Fibroblast of the aortic adventitia (primary cell): ENCODE results near the gene LSM14A. TPM values are rescaled to one million over a fixed set of nuclear protein-coding genes. Genes with fewer than 3 reads are reported as not detected.

Experiments
- DNase-seq: peaks from one replicate; pipeline ENCODE4 v3.0.0-alpha.2; 2010; ENCODE audit warnings: low read depth
- H3K4me3 ChIP-seq: 2 replicates; pipeline ENCODE4 v1.5.1; 2011; ENCODE audit warnings: low read depth, mild to moderate bottlenecking, control low read depth, low read length, moderate library complexity
- CTCF ChIP-seq: IDR thresholded peaks from 2 replicates; pipeline ENCODE4 v1.5.1; 2011; ENCODE audit warnings: mild to moderate bottlenecking, low read length, control low read depth, inconsistent platforms; ENCODE audit not compliant: insufficient read depth
- total RNA-seq: library from RNA; depleted of rRNA; stranded (reverse); fragments of >200 nt; gene quantifications from 2 replicates; pipeline ENCODE4 v1.2.3, GENCODE V29; 2012; ENCODE audit warnings: low replicate concordance

The LSM14A gene
- total RNA-seq, 1 donor, result 55.5 TPM

- TF ChIP-seq CTCF, result no peak
- DNase-seq, result no peak
- H3K4me3 ChIP-seq, result no peak overlapping the region
Measured at GRCh38 chr19:34186205-34186604, 13.9 kb downstream of the LSM14A start.

- no peak for DNase-seq
- no peak overlapping the region for H3K4me3 ChIP-seq
- no peak for TF ChIP-seq CTCF
Measured at GRCh38 chr19:34187011-34187410, 14.7 kb downstream of the LSM14A start.

GRCh38 chr19:34188408-34188807 is 16.1 kb downstream of the LSM14A start:
- DNase-seq, result no peak
- no peak overlapping the region for H3K4me3 ChIP-seq
- no peak for TF ChIP-seq CTCF

GRCh38 chr19:34189199-34189916 is 17.1 kb downstream of the LSM14A start:
- no peak for TF ChIP-seq CTCF
- no peak for DNase-seq
- no peak overlapping the region for H3K4me3 ChIP-seq

GRCh38 chr19:34189917-34190425 is 17.7 kb downstream of the LSM14A start:
- no peak overlapping the region for H3K4me3 ChIP-seq
- TF ChIP-seq CTCF, result no peak
- peak; percentile 28 for DNase-seq

GRCh38 chr19:34191355-34191962 is 19.2 kb downstream of the LSM14A start:
- H3K4me3 ChIP-seq, result no peak overlapping the region
- no peak for TF ChIP-seq CTCF
- DNase-seq, result no peak

GRCh38 chr19:34193439-34193838 is 21.1 kb downstream of the LSM14A start:
- no peak for DNase-seq
- no peak for TF ChIP-seq CTCF
- H3K4me3 ChIP-seq, result no peak overlapping the region
